PC-9 (cell line): Measurements from ENCODE around the gene DNAI1.

Source experiments
- EZH2 ChIP-seq: fragments of 200-600 bp; sonication (generic); IDR thresholded peaks from 2 replicates; pipeline ENCODE4 v1.8.0; 2017; ENCODE audit warnings: antibody characterized with exemption, low read depth
- TF ChIP-seq, protein P1 (sequence below): fragments of 200-600 bp; sonication (generic); conservative IDR thresholded peaks from 2 replicates; pipeline ENCODE4 v1.6.1; 2017; ENCODE audit warnings: mixed run types, antibody characterized with exemption, mild to moderate bottlenecking, moderate library complexity

DNA sequence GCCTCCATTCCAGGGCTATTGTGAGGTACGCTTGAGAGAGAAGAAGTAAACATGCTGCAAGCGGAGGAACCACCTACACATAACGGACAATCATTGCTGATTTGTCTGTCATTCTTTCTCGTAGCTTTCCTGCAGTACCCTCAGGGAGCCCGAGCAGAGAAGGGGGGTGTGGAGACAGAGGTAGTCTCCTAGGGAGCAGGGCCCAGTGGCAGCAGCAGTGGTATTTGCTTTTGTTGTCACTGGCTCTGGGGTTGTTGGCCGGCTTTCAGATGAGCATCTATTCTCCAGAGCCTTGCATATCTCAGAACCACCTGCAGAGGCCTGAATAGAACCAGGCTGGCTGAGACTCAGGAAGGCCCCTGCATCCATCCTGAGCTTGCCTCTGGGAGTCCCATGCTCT lies 44.3 kb downstream of the DNAI1 start:
- TF ChIP-seq, protein P1, sequence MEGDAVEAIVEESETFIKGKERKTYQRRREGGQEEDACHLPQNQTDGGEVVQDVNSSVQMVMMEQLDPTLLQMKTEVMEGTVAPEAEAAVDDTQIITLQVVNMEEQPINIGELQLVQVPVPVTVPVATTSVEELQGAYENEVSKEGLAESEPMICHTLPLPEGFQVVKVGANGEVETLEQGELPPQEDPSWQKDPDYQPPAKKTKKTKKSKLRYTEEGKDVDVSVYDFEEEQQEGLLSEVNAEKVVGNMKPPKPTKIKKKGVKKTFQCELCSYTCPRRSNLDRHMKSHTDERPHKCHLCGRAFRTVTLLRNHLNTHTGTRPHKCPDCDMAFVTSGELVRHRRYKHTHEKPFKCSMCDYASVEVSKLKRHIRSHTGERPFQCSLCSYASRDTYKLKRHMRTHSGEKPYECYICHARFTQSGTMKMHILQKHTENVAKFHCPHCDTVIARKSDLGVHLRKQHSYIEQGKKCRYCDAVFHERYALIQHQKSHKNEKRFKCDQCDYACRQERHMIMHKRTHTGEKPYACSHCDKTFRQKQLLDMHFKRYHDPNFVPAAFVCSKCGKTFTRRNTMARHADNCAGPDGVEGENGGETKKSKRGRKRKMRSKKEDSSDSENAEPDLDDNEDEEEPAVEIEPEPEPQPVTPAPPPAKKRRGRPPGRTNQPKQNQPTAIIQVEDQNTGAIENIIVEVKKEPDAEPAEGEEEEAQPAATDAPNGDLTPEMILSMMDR, result no peak
- no peak for TF ChIP-seq EZH2
